HG03469 (cell line): ENCODE results near the gene FOXA3.
A peak's percentile ranks its signal among the peaks of the same experiment; 100 is the strongest.
"Not testable (repeated sequence)": the region's sequence is repeated elsewhere in the genome, so short reads cannot be mapped to it uniquely, and the experiment has no call there.

Source experiments
- ATAC-seq: cut with Tn5 transposase; IDR thresholded peaks from one replicate; pipeline ENCODE4 v1.9.1; 2021; ENCODE audit warnings: mild to moderate bottlenecking, moderate library complexity, moderate number of reproducible peaks; ENCODE audit not compliant: unreplicated experiment

The FOXA3 gene

DNA sequence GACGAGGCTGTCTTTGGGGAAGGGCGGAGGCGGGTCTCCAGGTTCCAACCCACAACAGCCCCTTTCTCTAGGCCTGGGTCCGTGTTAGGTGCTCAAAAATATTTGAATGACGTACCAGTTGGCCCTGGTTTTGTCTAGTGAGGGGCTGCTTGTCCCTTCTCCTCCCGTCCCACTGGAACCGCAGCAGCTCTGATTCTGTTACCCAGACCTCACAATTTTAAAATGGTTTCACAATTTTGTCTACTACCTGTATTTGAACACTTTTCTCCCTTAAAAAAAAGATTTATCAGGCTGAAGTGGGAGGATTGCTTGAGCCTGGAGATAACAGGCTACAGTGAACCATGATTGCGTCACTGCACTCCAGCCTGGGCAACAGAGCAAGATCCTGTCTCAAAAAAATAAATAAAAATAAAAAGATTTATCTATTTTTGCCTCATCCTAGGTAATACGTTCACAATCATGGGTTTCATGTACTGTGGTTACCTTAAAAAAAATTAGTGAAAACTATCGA lies 23.1 kb downstream of the FOXA3 start:
- ATAC-seq: no peak

GRCh38 chr19:45889210-45889885 lies 25.2 kb downstream of the FOXA3 start:
- ATAC-seq: no peak

DNA sequence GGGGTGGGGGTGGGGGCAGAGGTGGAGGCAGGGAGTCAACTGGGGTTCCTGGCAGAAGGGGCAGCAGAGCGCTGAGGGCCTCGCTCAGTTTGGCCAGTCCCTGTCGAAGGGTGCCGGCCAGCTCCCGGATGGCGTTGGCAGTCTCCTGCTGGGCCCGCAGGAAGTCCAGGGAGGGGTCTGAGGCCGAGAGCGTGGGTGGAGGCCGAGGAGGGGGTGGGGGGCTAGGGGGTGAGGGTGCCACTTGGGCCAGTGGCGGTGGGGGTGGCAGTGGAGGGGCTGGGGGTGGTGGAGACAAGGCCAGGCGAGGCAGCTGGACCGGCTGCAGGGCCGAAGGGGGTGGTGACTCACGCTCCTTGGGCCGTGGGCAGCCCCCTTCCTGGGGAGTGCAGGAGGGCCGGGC lies 26.8 kb downstream of the FOXA3 start:
- ATAC-seq: no peak

- ATAC-seq: no peak
Observed at GRCh38 chr19:45895519-45895972, 31.4 kb downstream of the FOXA3 start.

DNA sequence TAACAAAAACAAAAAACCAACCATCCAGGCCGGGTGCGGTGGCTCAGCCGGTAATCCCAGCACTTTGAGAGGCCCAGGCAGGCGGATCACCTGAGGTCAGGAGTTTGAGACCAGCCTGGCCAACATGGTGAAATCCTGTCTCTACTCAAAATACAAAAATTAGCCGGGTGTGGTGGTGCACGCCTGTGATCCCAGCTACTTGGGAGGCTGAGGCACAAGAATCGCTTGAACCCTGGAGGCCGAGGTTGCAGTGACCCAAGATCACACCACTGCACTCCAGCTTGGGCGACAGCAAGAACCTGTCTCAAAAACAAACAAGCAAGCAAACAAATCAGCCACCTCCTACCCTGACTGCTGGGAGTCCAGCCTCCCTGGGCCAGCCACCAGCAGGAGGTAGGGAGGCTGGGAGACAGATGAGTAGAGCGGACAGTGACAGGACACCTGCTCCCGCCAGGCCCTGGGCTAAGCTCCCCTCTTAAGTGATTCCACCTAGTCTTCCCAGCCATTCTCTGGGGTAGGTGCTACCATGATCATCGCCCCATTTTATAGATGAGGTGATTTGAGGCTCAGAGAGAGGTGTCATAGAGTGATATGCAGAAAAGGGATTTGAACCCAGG lies 32.0 kb downstream of the FOXA3 start:
- ATAC-seq: not testable (repeated sequence)

- no peak for ATAC-seq
Observed at GRCh38 chr19:45897261-45897812, 33.2 kb downstream of the FOXA3 start.

- ATAC-seq: no peak
Observed at GRCh38 chr19:45899253-45899652, 35.1 kb downstream of the FOXA3 start.

DNA sequence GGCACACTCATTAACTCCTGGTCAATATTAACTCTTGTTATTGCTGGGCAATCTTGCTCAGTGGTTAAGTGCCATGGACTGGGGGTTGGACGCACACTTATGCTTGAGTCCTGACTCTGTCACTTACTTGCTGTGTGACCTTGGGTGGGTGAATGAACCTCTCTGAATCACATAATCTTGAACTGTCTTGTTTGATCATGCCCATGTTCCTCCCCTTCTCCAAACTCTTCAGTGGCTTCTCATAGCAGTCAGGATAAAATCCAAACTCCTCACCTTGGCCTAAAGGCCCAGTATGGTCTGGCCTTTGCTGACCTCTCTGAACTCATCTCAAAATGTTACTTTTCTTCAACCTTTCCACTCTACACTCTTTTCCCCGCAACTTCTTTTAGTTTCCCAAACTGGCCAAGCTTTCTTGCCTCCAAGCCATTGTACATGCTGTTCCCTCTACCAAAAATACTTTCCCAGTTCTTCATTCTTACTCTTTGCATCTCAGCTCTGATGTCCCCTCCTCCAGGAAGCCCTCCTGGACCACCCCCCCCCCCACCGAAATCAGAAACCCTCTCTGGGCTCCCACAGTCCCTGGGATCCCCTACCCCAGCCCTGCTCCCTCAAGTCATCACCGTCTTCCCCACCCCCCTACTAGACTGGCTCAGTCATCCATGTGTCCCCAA lies 35.9 kb downstream of the FOXA3 start:
- no peak for ATAC-seq

DNA sequence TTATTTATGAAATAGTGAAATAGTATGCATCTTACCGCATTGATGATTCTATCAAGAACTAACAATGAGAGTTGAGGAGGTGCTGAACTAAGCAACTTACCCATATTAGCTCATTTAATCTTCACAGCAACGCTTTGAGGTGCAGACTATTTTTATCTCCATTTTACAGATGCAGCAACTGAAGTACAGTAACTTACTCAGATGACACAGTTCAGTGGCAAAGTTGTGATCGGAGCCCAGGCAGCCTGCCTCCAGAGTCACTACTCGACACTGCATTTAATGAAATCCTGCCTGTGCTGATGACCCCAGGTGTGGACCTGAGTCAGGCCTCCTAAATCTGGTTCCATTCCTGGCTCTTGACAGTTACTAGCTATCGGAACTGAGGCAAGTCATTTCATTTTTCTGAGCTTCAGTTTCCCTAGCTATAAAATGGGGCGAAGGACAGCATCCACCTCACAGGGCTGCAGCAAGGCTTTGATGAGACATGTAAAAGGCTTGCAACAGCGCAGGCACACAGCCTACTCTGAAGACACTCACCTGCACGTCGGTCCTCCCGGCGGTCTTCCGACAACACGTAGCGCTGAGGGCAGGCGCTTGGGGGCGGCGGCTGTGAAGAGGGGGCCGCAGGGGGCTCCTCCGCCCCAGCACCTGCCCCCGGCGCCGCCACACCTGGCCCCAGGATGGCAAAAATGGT lies 36.8 kb downstream of the FOXA3 start:
- ATAC-seq: no peak

DNA sequence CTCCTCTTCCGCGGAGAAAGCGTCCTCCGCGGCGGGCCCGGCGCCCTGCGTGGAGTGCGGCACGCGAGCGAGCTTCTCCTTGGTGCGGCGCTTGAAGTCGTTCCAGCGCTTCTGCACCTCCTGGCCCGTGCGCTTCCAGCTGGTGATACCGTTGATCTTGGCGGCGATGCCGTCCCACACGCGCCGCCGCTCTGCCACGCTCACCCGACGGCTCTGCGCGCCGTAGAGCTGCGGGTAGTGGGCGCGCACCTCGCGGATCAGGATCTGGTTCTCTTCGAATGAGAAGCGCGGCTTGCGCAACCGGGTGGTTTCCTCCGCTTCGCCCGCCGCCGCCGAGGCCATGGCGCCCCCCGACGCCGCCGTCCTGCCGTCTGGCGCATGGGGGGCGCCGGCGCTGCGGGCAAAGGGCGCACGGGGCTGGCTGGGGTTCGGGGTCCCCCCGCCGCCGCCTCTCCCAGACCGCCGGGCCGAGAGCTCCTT lies 37.3 kb downstream of the FOXA3 start:
- no peak for ATAC-seq

GRCh38 chr19:45901912-45902650 lies 38.0 kb downstream of the FOXA3 start, which contains the start of gene MYPOP:
TSS of gene MYPOP (minus strand) at chr19:45902613. CDS start at chr19:45901773, 840 bp downstream.
- ATAC-seq: no peak

DNA sequence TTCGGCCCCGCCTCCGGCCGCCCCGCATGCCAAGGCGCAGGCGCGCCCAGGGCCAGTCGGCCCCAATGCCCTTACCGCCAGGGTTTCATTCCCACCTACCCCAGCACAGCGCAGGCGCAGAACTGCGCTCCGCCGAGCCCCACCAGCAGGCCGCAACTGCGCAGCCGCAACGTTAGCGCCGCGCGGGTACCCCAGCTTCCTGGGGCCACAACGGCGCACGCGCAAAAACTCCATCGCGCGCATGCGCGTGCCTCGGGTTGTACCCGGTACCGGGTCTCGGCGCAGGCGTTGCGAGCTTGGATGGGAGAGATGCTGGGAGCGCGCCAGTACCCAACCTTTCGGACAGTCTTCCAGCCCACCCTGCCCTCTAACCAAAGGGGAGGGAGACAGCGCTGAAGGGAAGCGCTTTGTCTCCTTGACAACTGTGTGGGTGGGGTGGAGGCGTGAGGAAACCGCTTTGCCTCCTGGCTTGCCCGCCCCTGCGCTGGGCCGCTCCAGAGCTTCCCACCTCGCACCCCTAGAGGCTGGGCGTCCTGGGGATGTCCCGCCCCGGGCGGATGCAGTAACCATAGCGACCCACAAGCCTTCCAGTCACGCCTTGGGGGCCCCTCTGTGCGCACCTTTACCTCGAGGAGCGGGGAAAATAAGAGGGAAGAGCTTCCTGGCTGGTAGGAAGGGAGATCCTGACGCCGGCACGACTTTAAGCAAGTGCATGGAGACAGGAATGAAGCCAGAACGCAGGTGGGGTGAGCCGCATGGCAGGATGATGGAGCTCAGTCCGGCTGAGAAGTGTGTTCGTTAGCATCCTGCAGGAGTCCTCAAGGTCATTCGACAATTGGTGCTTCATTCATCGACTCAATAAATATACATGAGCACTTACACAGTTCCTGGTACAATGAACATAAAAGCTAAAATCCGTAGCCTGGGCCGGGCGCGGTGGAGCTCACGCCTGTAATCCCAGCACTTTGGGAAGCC lies 38.8 kb downstream of the FOXA3 start:
- ATAC-seq: peak; percentile 86

DNA sequence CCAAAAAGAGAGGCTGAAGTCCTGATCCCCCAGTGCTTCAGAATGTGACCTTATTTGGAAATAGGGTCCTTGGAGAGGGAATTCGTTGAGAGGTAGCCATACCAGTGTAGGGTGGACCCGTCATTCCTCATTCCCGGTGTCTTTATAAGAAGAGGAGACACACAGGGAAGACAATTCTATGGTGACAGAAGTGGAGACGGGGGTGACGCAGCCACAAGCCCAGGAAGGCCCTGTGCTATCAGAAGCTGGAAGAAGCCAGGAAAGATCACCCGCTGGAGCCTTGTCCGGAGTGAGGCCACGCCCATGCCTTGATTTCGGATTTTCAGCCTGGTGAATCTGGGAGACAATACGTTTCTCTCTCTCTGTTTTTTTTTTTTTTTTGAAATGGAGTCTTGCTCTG lies 40.9 kb downstream of the FOXA3 start:
- no peak for ATAC-seq

GRCh38 chr19:45906221-45906620 lies 42.1 kb downstream of the FOXA3 start:
- ATAC-seq: no peak

GRCh38 chr19:45908956-45909355 lies 44.8 kb downstream of the FOXA3 start:
- no peak for ATAC-seq

- no peak for ATAC-seq
Observed at GRCh38 chr19:45911291-45911690, 47.2 kb downstream of the FOXA3 start.

- ATAC-seq: no peak
Observed at GRCh38 chr19:45913874-45914830, 50.0 kb downstream of the FOXA3 start, which contains the start of gene NANOS2. TSS of gene NANOS2 (minus strand) at chr19:45914778. CDS start at chr19:45914693, 85 bp downstream.
